ENCODE results near the gene SAMD8.
"Not testable (repeated sequence)": the region's sequence is repeated elsewhere in the genome, so short reads cannot be mapped to it uniquely, and the experiment has no call there.

GRCh38 chr10:75106891-75107290 is 4.6 kb upstream of the SAMD8 start:
- TF ChIP-seq, protein P1, sequence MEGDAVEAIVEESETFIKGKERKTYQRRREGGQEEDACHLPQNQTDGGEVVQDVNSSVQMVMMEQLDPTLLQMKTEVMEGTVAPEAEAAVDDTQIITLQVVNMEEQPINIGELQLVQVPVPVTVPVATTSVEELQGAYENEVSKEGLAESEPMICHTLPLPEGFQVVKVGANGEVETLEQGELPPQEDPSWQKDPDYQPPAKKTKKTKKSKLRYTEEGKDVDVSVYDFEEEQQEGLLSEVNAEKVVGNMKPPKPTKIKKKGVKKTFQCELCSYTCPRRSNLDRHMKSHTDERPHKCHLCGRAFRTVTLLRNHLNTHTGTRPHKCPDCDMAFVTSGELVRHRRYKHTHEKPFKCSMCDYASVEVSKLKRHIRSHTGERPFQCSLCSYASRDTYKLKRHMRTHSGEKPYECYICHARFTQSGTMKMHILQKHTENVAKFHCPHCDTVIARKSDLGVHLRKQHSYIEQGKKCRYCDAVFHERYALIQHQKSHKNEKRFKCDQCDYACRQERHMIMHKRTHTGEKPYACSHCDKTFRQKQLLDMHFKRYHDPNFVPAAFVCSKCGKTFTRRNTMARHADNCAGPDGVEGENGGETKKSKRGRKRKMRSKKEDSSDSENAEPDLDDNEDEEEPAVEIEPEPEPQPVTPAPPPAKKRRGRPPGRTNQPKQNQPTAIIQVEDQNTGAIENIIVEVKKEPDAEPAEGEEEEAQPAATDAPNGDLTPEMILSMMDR (IDR thresholded peaks at IDR 0.05): not testable (repeated sequence)
- TF ChIP-seq POLR2A (IDR thresholded peaks at IDR 0.05): not testable (repeated sequence)

Measured in Peyer's patch (tissue), 4 donors.